ENCODE measurements around the gene PSMD6. TPM values are rescaled to one million over a fixed set of nuclear protein-coding genes. Genes with fewer than 3 reads are reported as not detected.

PSMD6 gene
- total RNA-seq, 1 experiment from 2014 or later: 66.5 TPM

DNA sequence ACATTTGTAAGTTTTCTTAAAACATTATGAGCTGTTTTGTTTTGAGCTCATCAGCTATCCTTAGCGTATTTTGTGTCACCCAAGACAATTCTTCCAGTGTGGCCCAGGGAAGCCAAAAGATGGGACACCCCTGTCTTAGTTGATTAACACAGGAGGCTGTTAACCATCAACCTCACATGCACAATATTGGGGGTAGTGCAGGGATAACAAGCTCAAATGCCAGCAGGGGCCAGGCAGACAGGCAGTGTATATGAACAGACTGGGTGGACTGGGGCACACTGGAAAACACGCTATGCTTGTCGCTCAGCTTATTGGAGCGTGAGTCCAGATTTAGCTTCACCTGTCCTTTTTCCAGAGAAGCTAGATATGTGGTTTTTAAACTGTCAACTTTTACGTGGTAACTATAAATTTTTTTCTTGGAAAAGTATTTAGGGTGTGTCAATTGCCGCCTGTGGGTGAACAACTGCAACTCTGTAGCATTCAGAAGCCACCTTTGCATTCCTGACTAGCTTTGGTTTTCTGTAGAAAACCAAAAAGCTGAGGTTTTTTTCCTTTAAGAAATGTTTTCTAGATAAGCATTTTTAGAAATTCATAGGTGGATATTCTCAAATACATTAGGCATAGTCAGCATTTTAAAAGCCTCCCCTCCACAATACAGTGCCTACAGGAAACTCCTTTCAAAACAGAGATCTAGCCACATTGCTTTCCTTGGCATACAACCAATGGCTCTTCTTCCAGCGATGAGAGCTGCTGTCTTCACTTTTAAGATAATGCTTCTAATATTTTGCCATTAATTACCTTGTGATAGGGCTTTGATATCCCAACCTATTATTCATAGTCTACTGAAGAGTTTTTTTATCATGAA, 14.6 kb downstream of the PSMD6 start:
- Histone ChIP-seq H3K4me3 (ENCODE audit: low read depth, low read length, poor library complexity, severe bottlenecking) (no peak overlapping the region), H3K27ac (ENCODE audit: low read depth, low read length, poor library complexity, severe bottlenecking) (no peak overlapping the region), H3K4me1 (ENCODE audit: insufficient read depth, low read length, poor library complexity, severe bottlenecking) (no peaks in the 10 kb centered on the region), H3K9me3 (ENCODE audit: low read depth, low read length, poor library complexity, severe bottlenecking) (no peaks in the 10 kb centered on the region), H3K27me3 (replicated peaks; ENCODE audit: insufficient read depth, low read depth, low read length, poor library complexity) (no peaks in the 10 kb centered on the region), H3K36me3 (ENCODE audit: insufficient read depth, low read length, poor library complexity, severe bottlenecking) (peaks cover 56% of the 10 kb centered on the region)
- TF ChIP-seq EZH2 (IDR thresholded peaks at IDR 0.05; ENCODE audit: borderline replicate concordance, low read depth, low read length, poor library complexity, severe bottlenecking): no peak
- TF ChIP-seq, protein P1, sequence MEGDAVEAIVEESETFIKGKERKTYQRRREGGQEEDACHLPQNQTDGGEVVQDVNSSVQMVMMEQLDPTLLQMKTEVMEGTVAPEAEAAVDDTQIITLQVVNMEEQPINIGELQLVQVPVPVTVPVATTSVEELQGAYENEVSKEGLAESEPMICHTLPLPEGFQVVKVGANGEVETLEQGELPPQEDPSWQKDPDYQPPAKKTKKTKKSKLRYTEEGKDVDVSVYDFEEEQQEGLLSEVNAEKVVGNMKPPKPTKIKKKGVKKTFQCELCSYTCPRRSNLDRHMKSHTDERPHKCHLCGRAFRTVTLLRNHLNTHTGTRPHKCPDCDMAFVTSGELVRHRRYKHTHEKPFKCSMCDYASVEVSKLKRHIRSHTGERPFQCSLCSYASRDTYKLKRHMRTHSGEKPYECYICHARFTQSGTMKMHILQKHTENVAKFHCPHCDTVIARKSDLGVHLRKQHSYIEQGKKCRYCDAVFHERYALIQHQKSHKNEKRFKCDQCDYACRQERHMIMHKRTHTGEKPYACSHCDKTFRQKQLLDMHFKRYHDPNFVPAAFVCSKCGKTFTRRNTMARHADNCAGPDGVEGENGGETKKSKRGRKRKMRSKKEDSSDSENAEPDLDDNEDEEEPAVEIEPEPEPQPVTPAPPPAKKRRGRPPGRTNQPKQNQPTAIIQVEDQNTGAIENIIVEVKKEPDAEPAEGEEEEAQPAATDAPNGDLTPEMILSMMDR (conservative IDR thresholded peaks at IDR 0.05; ENCODE audit: low read depth, low read length): no peak
- CTCF ChIA-PET: no interaction called here
- no TSS peak for BruUV-seq (replicated peaks)
- DNase-seq (ENCODE audit: low spot score): no peak
- POLR2A ChIA-PET (ENCODE audit: low non-redundant PET): interaction anchor here (0.6 kb wide), 1 partner anchor 26 kb away, joined by 3 read pairs; no protein-coding TSS in a partner anchor
- intact Hi-C loops (cut with micrococcal nuclease; ENCODE audit: unreplicated experiment): no loop called here

DNA sequence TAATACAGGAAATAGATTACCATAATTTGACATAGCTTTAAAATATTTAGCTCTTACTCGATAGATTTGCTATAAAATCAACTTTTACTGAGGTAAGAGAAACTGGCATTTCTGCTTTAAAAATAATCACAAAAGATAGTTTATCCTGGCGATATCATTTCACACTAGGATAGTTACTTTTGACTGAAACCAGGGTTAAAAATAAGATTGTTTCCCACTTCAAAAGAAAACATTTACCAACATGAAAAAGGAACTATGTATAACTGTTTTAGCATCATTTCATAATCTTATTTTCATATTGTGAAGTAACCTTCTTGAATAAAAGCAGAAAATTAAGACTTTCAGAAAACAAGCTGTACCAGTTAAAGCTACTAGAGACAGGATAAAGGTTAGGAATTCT, 15.3 kb downstream of the PSMD6 start:
- TF ChIP-seq EZH2 (IDR thresholded peaks at IDR 0.05; ENCODE audit: borderline replicate concordance, low read depth, low read length, poor library complexity, severe bottlenecking): no peak
- TF ChIP-seq, protein P1 (conservative IDR thresholded peaks at IDR 0.05; ENCODE audit: low read depth, low read length): no peak
- intact Hi-C loops (cut with micrococcal nuclease; ENCODE audit: unreplicated experiment): no loop called here
- no TSS peak for BruUV-seq (replicated peaks)

DNA sequence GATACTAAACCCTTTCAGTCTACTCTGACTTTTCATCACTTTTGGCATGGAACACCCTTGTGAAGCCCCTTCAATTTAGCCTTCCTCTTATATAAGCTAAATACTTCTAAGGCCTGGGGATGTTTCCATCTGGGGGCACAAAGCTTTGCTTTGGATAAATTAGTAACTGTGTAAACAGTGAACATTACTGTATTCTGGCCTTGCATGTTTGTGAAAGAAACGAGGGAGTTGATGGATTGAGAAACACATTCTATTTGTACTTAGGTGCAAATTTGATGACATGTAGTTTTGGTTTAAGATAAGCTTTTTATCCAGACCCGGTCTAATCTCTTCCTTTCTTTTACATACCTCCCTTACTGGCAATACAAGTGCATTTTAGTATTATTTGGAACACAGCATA, 19.7 kb downstream of the PSMD6 start:
- peaks cover 11% of the 10 kb centered on the region for H3K36me3 ChIP-seq (ENCODE audit: insufficient read depth, low read length, poor library complexity, severe bottlenecking)
- no TSS peak for BruUV-seq (replicated peaks)
- POLR2A ChIA-PET (ENCODE audit: low non-redundant PET): no interaction called here

More for the DNA sequence above, 15.3 kb downstream of the PSMD6 start:
- Histone ChIP-seq H3K27ac (ENCODE audit: low read depth, low read length, poor library complexity, severe bottlenecking) (no peak overlapping the region), H3K4me1 (ENCODE audit: insufficient read depth, low read length, poor library complexity, severe bottlenecking) (no peaks in the 10 kb centered on the region), H3K36me3 (ENCODE audit: insufficient read depth, low read length, poor library complexity, severe bottlenecking) (peaks cover 50% of the 10 kb centered on the region), H3K9me3 (ENCODE audit: low read depth, low read length, poor library complexity, severe bottlenecking) (no peaks in the 10 kb centered on the region), H3K4me3 (ENCODE audit: low read depth, low read length, poor library complexity, severe bottlenecking) (no peak overlapping the region), H3K27me3 (replicated peaks; ENCODE audit: insufficient read depth, low read depth, low read length, poor library complexity) (no peaks in the 10 kb centered on the region)
- ChIA-PET CTCF (no interaction called here), POLR2A (ENCODE audit: low non-redundant PET) (no interaction called here)
- no peak for DNase-seq (ENCODE audit: low spot score)

More for the DNA sequence above, 19.7 kb downstream of the PSMD6 start:
- CTCF ChIA-PET: no interaction called here
- no peaks in the 10 kb centered on the region for H3K4me1 ChIP-seq (ENCODE audit: insufficient read depth, low read length, poor library complexity, severe bottlenecking)
- no peaks in the 10 kb centered on the region for H3K27me3 ChIP-seq (replicated peaks; ENCODE audit: insufficient read depth, low read depth, low read length, poor library complexity)
- DNase-seq (ENCODE audit: low spot score): no peak
- intact Hi-C loops (cut with micrococcal nuclease; ENCODE audit: unreplicated experiment): no loop called here
- no peak overlapping the region for H3K27ac ChIP-seq (ENCODE audit: low read depth, low read length, poor library complexity, severe bottlenecking)
- no peak for TF ChIP-seq EZH2 (IDR thresholded peaks at IDR 0.05; ENCODE audit: borderline replicate concordance, low read depth, low read length, poor library complexity, severe bottlenecking)
- TF ChIP-seq, protein P1 (conservative IDR thresholded peaks at IDR 0.05; ENCODE audit: low read depth, low read length): no peak
- H3K4me3 ChIP-seq (ENCODE audit: low read depth, low read length, poor library complexity, severe bottlenecking): no peak overlapping the region
- no peaks in the 10 kb centered on the region for H3K9me3 ChIP-seq (ENCODE audit: low read depth, low read length, poor library complexity, severe bottlenecking)
